GM19438 (cell line): ENCODE results near the gene NRXN2.

ENCODE experiments used
- ATAC-seq: cut with Tn5 transposase; IDR thresholded peaks from one replicate; pipeline ENCODE4 v1.9.1; 2021; ENCODE audit warnings: low read depth; ENCODE audit not compliant: unreplicated experiment

Gene NRXN2

DNA sequence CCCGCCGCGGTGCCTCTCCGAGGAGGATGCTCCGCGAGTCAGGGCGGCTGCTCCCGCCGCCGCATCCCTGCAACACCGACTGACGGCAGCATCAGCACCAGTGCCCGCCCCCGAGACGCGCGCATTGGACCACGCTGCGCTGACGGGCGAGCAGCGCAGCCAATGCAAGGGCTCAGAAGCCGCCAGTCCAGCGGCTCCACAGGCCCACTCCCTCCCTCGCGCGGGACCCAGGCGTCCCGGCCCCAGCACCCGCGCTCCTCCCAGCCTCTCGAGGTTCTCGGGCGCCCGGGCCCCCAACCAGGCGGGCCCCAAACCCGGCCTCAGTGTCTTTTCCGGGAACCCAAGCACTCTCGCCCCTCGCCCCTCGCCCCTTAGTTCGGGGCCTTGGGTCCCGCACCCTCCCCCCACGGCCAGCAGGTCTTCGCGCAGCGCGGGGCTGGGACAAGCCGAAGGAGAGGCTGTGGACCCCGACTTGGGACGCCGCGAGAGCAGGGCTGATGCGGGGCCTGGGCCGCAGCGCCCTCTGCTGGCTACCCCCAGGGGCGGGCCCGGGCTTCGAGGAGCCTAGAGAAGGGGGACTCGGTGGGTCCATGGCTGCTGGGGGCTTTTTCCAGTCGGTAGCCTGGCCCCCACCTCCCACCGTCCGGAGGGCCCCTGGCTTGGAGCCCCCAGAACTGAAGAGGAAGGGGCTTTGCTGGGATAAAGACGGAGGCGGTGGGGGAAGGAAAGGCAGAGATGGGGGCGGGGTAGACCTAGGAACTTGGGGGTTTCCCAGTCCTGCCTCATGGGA is at the start of gene NRXN2:
Gene NRXN2, minus strand, starts transcription at position 81 of the 790 bp plus-strand sequence. CDS start 9,498 bp downstream, outside the sequence.
- no peak for ATAC-seq

DNA sequence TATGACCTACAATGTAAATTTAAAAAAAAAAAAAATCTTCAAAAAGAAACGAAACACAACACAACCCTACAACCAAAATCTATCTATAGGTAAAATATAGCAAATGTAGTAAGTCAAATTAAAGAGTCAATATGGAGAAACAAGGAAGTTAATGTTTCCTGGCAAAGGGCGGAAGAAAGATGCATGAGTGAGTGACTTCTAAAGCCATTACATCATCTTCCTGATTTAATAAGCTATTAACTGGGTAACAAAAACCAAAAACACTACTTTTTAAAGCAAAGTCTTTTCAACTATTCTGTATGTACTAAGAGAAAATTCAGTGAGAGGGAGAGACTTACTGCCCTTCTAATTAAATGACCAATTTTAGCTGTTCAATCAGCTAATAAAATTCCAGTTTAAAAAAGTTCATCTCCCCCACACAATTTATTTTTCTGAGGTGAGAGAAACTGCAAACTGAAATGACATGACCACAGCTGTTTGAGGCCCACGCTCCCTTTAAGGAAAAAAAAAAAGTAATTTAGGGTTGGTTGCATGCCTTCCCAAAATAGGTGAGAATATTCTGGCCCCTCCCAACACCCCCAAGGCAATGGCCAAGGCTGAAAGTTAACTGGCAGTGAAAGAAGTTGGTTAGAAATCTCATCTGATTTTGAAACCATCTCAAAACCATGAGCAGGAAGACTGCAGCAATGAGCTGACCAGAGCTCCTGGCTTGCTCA is 49.5 kb upstream of the NRXN2 start:
- no peak for ATAC-seq

GRCh38 chr11:64771861-64772260 is 48.9 kb upstream of the NRXN2 start:
- ATAC-seq: no peak

- ATAC-seq: no peak
Observed at GRCh38 chr11:64770120-64770519, 47.1 kb upstream of the NRXN2 start.

GRCh38 chr11:64769283-64769682 is 46.3 kb upstream of the NRXN2 start:
- no peak for ATAC-seq

- no peak for ATAC-seq
Observed at GRCh38 chr11:64768300-64768694, 45.3 kb upstream of the NRXN2 start.

- ATAC-seq: no peak
Observed at GRCh38 chr11:64767344-64768299, 44.6 kb upstream of the NRXN2 start.

DNA sequence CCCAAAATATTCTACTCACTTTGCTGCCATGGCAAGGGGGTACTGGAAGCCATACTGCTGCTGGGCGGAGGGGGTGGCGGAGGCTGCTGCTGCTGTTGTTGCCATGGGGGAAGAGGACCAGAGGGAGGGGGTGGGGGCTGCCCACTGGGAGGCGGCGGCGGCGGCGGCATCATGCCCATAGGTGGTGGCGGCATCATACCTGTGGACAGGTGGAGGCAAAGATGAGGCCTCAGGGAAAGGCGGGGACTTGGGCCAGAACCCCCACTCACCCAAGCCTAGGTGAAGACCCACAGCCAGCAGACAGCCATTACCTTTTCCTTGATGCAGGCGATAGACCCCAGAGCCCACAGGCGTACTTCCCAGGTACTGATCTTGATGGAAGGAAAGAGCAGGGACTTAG is 43.9 kb upstream of the NRXN2 start:
- ATAC-seq: no peak

- ATAC-seq: no peak
Observed at GRCh38 chr11:64765851-64766665, 43.1 kb upstream of the NRXN2 start.

DNA sequence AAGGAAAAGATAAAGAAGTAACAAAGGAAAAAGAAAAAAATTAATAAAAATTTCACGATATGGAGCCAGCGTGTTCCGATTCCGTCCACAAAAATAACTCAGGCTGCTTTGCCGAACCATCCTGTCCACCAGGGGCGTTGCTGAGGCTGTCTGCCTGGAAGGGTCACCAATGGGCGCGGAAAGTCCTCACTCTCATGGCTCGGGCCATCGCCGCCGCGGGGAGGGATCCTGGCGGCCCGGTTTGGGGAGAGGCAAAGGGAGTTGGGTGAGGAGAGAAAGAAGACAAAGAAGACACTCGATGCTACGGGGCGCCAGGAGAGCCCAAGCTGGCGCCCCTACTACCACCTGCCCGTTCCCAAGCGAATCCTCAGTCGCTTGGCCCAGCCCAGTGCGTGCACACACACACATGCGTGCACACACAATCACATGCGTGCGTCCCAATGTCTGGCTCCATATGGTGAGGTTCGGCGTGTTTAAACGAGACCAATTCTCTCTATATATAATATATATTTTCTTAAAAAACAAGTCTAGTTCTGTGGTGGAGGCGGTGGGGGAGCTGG is 42.4 kb upstream of the NRXN2 start:
- no peak for ATAC-seq

- no peak for ATAC-seq
Observed at GRCh38 chr11:64764753-64765152, 41.8 kb upstream of the NRXN2 start.

DNA sequence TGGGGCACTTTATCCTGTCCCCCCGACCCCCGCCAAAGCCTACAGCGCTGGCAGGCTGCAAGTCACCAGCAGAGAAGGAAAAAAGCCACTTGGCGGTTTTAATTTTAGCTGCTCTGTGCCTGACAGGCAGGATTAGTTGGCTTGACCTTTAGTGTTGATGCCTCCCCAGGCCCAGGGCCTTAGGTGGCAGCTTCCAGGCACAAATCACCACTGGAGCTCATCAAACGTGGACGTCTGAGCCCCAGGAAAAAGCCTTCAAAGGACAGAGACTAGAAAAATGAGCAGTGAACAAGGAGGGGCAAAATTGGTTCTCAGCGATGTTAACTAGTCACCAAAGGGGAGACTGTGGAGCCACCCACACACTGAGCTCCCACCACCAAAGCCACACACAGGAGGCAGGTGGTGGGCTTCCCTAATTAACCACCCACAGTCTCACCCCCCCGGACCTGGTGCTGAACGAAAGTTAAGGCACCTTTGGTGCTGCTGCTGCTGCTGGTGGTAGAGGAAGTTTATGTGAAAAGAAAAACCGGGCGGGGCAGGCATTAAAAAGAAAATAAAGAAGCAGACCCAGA is 41.1 kb upstream of the NRXN2 start:
- ATAC-seq: no peak

GRCh38 chr11:64763526-64764039 is 40.6 kb upstream of the NRXN2 start:
- no peak for ATAC-seq

- ATAC-seq: no peak
Observed at GRCh38 chr11:64762674-64763525, 39.9 kb upstream of the NRXN2 start.

- ATAC-seq: no peak
Observed at GRCh38 chr11:64762277-64762673, 39.3 kb upstream of the NRXN2 start.

GRCh38 chr11:64760759-64761420 is 37.9 kb upstream of the NRXN2 start:
- ATAC-seq: no peak
